Measurements from ENCODE around the gene NAXD. TPM values are rescaled to one million over a fixed set of nuclear protein-coding genes. Genes with fewer than 3 reads are reported as not detected.
A peak's percentile ranks its signal among the peaks of the same experiment; 100 is the strongest.

Gene NAXD
- total RNA-seq, 1 donor from 2014 or later: 28.7 TPM

GRCh38 chr13:110633776-110634175 lies 18.4 kb downstream of the NAXD start:
- Mint-ChIP-seq H3K4me3 (ENCODE audit: unreplicated experiment) (no peak overlapping the region), H3K9me3 (ENCODE audit: unreplicated experiment) (no peaks in the 10 kb centered on the region), H3K4me1 (ENCODE audit: unreplicated experiment) (no peaks in the 10 kb centered on the region), H3K27ac (ENCODE audit: unreplicated experiment) (no peak overlapping the region), H3K27me3 (ENCODE audit: unreplicated experiment) (peaks cover 2% of the 10 kb centered on the region), H3K36me3 (ENCODE audit: low read depth, unreplicated experiment) (peaks cover 43% of the 10 kb centered on the region)
- no peak for TF ChIP-seq CTCF (IDR thresholded peaks at IDR 0.05; ENCODE audit: unreplicated experiment)
- no peak for DNase-seq (ENCODE audit: low spot score)

- Mint-ChIP-seq H3K9me3 (ENCODE audit: unreplicated experiment) (no peaks in the 10 kb centered on the region), H3K27ac (ENCODE audit: unreplicated experiment) (peak overlapping the region; percentile 57), H3K4me1 (ENCODE audit: unreplicated experiment) (peaks cover 3% of the 10 kb centered on the region), H3K4me3 (ENCODE audit: unreplicated experiment) (no peak overlapping the region), H3K27me3 (ENCODE audit: unreplicated experiment) (peaks cover 2% of the 10 kb centered on the region), H3K36me3 (ENCODE audit: low read depth, unreplicated experiment) (peaks cover 48% of the 10 kb centered on the region)
- TF ChIP-seq CTCF (IDR thresholded peaks at IDR 0.05; ENCODE audit: unreplicated experiment): no peak
- no peak for DNase-seq (ENCODE audit: low spot score)
These were observed 19.2 kb downstream of the NAXD start for GRCh38 chr13:110634558-110634957.

GRCh38 chr13:110635405-110636002 lies 20.2 kb downstream of the NAXD start:
- no peak for DNase-seq (ENCODE audit: low spot score)
- no peaks in the 10 kb centered on the region for H3K9me3 Mint-ChIP-seq (ENCODE audit: unreplicated experiment)
- H3K4me3 Mint-ChIP-seq (ENCODE audit: unreplicated experiment): no peak overlapping the region
- no peak overlapping the region for H3K27ac Mint-ChIP-seq (ENCODE audit: unreplicated experiment)
- no peak for TF ChIP-seq CTCF (IDR thresholded peaks at IDR 0.05; ENCODE audit: unreplicated experiment)
- peaks cover 4% of the 10 kb centered on the region for H3K27me3 Mint-ChIP-seq (ENCODE audit: unreplicated experiment)
- peaks cover 55% of the 10 kb centered on the region for H3K36me3 Mint-ChIP-seq (ENCODE audit: low read depth, unreplicated experiment)
- peaks cover 12% of the 10 kb centered on the region for H3K4me1 Mint-ChIP-seq (ENCODE audit: unreplicated experiment)

- peaks cover 6% of the 10 kb centered on the region for H3K27me3 Mint-ChIP-seq (ENCODE audit: unreplicated experiment)
- peaks cover 54% of the 10 kb centered on the region for H3K36me3 Mint-ChIP-seq (ENCODE audit: low read depth, unreplicated experiment)
- no peak overlapping the region for H3K4me3 Mint-ChIP-seq (ENCODE audit: unreplicated experiment)
- no peak for DNase-seq (ENCODE audit: low spot score)
- no peak for TF ChIP-seq CTCF (IDR thresholded peaks at IDR 0.05; ENCODE audit: unreplicated experiment)
- H3K9me3 Mint-ChIP-seq (ENCODE audit: unreplicated experiment): no peaks in the 10 kb centered on the region
- H3K4me1 Mint-ChIP-seq (ENCODE audit: unreplicated experiment): peaks cover 12% of the 10 kb centered on the region
- H3K27ac Mint-ChIP-seq (ENCODE audit: unreplicated experiment): no peak overlapping the region
These were observed 20.7 kb downstream of the NAXD start for GRCh38 chr13:110636053-110636475.

GRCh38 chr13:110636701-110637201 lies 21.4 kb downstream of the NAXD start:
- H3K4me1 Mint-ChIP-seq (ENCODE audit: unreplicated experiment): peaks cover 12% of the 10 kb centered on the region
- H3K9me3 Mint-ChIP-seq (ENCODE audit: unreplicated experiment): no peaks in the 10 kb centered on the region
- no peak for DNase-seq (ENCODE audit: low spot score)
- TF ChIP-seq CTCF (IDR thresholded peaks at IDR 0.05; ENCODE audit: unreplicated experiment): no peak
- H3K27me3 Mint-ChIP-seq (ENCODE audit: unreplicated experiment): peaks cover 6% of the 10 kb centered on the region
- H3K27ac Mint-ChIP-seq (ENCODE audit: unreplicated experiment): no peak overlapping the region
- H3K4me3 Mint-ChIP-seq (ENCODE audit: unreplicated experiment): peak overlapping the region; percentile 47
- peaks cover 48% of the 10 kb centered on the region for H3K36me3 Mint-ChIP-seq (ENCODE audit: low read depth, unreplicated experiment)
